HG02938 (cell line): Measurements from ENCODE around the gene ACACA.

Source experiments
- ATAC-seq: cut with Tn5 transposase; IDR thresholded peaks from one replicate; pipeline ENCODE4 v1.9.1; 2021; ENCODE audit warnings: mild to moderate bottlenecking, moderate library complexity; ENCODE audit not compliant: unreplicated experiment

Gene ACACA

GRCh38 chr17:37109731-37110710 lies 296.6 kb downstream of the ACACA start:
- no peak for ATAC-seq

DNA sequence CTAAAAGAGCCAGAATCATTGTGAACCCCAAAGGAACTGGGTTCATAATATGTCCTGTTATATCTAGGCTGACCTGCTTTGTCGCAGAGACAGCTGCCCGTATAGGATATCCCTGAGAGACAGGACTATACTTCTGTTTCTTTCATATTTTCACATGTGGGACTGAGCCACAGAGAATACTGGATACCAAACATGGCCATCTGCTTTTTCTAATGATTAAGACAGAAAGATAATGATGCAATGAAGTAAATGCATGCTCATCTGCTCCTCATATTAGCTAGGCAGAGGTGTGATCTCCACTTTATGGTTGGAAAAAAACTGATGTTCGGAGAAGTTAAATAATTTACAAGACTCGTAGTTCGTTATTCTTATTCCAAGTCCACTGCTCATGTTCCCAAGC lies 297.5 kb downstream of the ACACA start:
- no peak for ATAC-seq

- ATAC-seq = no peak
Measured at GRCh38 chr17:37107406-37108083, 299.1 kb downstream of the ACACA start.

DNA sequence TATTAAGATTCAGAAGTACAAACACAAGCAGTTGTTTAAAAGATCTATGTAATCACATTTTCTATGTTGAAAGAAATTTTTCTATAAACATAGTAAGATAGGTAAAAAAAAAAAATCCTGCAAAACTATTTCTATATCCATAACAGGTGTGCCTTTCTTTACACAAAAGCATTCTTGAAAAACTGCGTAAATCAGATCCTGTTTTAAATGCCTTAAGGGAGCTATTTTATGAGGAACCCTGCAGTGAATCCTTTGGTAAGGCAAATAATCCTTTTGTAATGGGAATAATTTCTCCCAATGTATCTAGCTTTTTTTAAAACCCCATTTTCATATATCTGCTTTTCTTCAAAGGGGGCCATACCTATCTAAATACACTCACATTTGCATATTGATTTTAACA lies 300.6 kb downstream of the ACACA start:
- no peak for ATAC-seq

DNA sequence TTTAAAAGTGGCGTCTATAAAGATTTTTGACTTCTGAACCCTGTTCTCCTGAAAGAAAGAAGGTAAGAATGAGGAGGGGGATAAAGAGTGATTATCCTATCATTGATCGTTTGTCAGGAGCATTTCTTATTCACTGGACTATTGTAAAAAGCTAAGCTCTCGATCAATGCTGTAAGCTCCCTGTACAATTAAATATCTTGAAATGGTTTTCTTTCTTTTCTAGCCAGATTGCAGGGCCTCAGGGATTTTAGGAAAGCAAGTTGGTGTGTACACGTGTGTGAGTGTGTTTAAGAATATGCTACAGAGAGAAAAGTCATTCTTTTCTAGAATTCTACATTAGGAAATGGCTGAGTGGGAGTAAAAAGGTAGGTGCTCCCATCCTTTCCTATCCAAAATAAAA lies 303.4 kb downstream of the ACACA start:
- ATAC-seq = no peak

GRCh38 chr17:37101306-37101705 lies 305.3 kb downstream of the ACACA start:
- ATAC-seq = no peak

- ATAC-seq = no peak
Measured at GRCh38 chr17:37100231-37100630, 306.4 kb downstream of the ACACA start.

- ATAC-seq = no peak
Measured at GRCh38 chr17:37098910-37099664, 307.5 kb downstream of the ACACA start.

DNA sequence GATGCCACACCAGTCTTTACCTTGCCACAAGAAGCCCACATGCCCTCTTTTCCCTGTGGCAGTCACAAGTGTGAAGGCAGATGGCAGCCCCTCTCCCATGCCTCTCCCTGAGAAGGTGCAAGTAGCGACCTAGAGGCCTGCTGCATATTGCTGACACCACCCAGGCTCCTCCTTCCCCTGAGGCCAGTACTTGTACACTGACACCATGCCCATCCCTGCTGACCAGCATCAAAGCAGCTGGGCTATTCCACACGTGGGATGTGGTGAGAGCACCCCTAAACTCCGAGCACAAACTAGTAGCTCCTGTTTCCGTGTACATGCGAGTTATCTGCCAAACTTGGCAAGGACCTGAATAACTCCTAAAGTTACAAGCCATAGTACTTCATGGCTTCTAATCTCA lies 308.5 kb downstream of the ACACA start:
- no peak for ATAC-seq

DNA sequence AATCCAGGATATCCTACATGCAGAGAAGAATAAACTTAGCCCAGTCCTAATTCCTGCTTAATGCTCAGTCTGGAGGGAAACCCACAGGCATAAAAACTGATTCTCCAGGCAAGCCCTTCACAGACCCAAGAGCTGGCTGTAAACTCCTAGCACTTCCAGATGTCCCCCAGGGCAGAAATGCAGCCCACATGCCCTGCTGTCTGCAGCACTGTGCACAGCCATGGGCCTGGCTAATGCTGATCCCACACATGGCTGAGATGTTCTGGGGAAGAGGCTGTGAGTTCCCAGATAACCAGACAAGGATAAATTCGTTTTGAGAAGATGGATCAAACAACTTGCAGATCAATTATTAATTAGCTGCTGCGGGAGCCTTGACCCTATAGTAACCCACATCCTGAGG lies 309.5 kb downstream of the ACACA start:
- no peak for ATAC-seq

DNA sequence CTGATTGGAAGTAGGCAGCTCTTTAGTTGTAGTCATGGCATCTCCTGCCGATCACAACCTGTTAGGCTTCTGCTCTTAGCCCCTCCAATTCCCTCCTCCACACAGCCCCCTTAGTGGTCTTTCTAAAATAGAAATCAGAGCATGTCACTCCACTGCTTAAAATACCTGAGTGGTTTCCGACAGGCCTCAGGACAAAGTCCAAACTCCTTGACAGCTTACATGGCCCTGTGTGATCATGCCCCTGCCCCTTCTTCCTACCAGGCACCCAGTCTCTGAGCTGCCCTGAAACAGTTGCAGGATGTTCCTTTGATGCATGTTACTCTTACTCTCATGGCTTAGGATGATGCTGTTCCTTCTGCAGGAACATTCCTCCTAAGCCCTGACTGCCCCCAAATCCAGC lies 310.6 kb downstream of the ACACA start:
- no peak for ATAC-seq

- no peak for ATAC-seq
Measured at GRCh38 chr17:37094391-37094790, 312.2 kb downstream of the ACACA start.

DNA sequence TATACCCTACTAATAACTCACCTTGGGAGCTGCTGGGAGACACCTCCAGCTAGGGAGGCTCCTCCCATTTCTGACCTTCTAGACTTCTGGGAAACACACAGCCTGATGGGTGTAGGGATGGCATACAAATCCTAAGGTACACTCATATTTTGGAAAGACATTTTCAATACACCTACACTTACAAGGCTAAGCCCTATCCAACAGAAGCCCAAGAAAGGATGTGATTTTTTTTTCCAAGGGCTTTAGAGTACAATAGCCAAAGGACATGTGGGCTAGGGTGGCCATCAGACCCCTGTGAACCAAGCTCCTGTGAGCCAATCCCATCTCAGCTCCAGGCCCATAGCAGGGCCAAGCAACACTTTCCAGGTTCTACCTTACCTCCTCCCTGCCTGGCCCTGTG lies 313.9 kb downstream of the ACACA start:
- ATAC-seq = no peak

- no peak for ATAC-seq
Measured at GRCh38 chr17:37092071-37092470, 314.6 kb downstream of the ACACA start.

DNA sequence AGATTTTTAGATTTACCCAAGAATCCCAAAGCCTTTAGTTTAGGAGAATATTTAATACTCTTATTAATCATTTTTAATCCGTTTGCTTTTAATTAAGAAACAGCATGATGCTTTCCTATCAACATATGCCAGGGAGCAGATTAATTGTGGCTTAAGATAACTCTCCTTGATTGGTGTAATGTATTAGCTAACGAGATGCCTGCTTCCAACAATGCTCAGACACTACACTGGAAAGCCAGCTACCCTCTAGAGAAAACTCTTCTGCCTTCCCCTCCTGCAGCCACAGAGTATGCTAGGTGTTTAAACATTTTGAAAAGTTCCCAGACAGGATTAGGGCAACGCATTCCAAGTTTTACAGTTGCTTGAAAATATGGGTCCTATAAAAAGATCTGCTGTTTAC lies 315.7 kb downstream of the ACACA start:
- ATAC-seq = no peak

DNA sequence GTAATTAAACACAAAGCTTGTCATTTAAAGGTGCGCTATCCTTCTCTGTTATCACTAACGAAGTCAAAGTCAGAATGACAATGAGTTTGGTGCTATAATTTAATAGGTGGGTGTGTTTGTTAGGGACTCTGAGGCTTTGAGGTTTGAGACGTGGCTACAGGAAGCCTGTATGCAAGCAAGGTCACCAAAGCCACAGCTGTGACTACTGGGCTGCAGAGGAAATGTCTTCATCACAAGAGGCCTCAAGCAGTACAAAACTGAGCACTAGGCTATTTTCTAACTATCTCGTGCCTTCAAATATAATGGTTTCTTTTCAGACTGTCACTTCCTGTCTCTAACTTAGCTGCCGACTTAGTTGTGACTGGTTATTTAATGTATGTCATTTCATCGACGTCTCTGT lies 316.7 kb downstream of the ACACA start:
- ATAC-seq = peak; percentile 62

- no peak for ATAC-seq
Measured at GRCh38 chr17:37088913-37089312, 317.7 kb downstream of the ACACA start.

DNA sequence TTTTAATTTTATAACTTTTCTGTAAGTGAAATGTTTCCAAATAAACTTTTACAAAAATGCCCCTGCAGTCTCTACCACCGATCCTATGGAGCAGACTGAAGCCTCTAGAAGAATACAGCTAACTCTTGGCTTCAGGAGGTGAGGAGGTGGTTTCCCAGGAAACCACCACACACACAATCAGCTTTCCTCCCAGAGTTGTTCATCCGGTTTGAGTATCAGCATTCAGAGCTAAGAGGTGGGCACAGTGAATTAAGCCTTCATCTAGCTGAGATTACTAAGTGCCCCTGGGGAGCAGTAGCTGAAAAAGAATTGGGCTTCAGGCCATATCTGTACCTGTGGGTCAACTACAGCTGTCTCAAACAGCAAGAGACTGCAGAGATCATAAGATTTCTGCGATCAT lies 318.2 kb downstream of the ACACA start:
- no peak for ATAC-seq

DNA sequence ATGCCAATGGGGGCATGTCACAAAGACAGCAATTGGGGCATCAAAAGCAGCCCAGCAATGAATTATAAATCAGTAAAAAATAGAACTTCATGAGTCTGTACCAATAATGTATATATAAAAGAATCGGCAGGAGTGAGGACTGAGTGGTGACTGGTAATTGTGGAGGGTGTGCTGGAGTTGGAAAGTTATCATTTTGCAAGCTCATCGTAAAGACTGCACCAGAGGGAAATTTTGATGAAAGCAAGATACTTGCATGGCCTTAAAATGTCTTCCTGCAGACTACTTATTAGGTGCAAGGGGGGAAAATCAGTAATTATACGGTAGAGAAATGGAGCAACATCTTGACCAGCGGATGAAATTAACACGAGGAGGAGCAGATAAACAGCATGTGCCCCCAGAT lies 319.0 kb downstream of the ACACA start:
- ATAC-seq = no peak

DNA sequence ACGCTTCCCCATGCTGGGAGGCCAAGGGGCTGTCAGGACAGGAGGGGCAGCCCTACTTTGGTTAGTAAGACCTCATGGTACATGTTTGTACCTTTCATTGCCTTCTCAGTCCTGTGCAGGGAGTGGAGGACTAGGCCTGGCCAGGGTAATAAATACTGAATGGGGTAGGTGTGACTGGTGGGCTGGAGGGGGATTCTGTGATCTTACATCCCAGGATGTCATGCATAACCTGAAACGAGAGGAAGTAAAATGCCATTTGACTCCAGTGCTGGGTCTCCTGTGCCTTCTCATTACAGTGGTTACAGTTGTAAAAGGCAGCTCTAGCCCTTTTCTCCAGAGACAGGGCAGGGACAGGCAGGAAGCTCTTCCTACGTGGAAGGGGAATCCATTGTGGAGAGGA lies 319.7 kb downstream of the ACACA start:
- ATAC-seq = no peak

DNA sequence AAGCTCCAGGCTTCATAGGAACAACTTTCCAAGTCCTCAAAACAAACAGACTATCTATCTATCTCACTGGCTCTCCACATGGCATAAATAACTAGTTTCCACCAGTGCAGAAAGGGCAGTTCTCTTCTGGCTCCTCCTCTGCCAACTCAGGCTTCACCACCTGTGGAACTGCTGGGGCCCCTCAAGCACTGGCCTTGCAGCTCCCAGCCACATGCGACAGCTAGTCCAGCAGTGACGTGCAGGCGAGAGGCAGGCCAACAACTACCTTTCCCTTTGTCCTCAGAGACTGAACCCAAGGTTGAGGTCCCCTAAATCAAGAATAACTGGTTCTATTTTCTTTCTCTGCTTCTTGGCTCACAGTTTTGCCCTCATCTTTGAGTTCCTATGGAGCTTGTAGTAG lies 320.3 kb downstream of the ACACA start:
- ATAC-seq = no peak

DNA sequence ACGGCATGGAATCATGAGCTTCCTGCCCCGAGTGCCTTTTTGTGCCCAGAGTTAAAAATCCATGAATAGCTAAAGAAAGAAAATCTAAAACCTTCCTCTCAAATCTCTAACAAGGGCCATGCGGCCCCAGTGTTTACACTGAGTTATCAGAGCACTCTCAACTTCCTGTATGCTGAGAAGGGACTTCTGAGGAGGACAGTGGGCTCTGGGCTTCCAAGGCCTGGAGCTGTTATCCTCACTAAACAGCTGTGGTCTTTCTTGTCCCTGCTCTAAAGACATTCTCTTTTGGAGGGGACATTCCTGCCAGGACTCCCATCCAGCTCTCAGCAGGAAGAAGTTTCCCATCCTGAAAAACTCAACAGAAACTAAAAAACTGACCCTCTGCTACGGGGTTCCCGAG lies 322.3 kb downstream of the ACACA start:
- no peak for ATAC-seq
